Brain microvascular endothelial cell (primary cell): ENCODE measurements around the gene VASH2.

ENCODE experiments used
- DNase-seq: peaks from one replicate; pipeline ENCODE4 v3.0.0-alpha.2; 2020
- H3K27ac ChIP-seq: fragments of 250-450 bp; sonication (Bioruptor Pico); 2 replicates; pipeline ENCODE4 v1.5.1; 2020; ENCODE audit warnings: mild to moderate bottlenecking, moderate library complexity
- H3K27me3 ChIP-seq: fragments of 250-450 bp; sonication (Bioruptor Pico); replicated peaks from 2 replicates; pipeline ENCODE4 v1.5.1; 2020; ENCODE audit warnings: mild to moderate bottlenecking
- H3K36me3 ChIP-seq: fragments of 250-450 bp; sonication (Bioruptor Pico); replicated peaks from 2 replicates; pipeline ENCODE4 v1.5.1; 2020; ENCODE audit warnings: mild to moderate bottlenecking
- H3K4me3 ChIP-seq: 2 replicates; pipeline ENCODE4 v1.5.1; 2011; ENCODE audit warnings: low read depth, mild to moderate bottlenecking, control low read depth, low read length, moderate library complexity
- CTCF ChIP-seq: IDR thresholded peaks from 2 replicates; pipeline ENCODE4 v1.5.1; 2011; ENCODE audit warnings: low read depth, mild to moderate bottlenecking, moderate library complexity, low read length, control low read depth, inconsistent platforms; ENCODE audit errors: missing control alignments
- in situ Hi-C: cut with HindIII; loops from 2 replicates; pipeline ENCODE4 v1.10.0; 2017; ENCODE audit warnings: low sequenced_read_pairs, low pct_ligation_motif_present

The VASH2 gene

GRCh38 chr1:212975111-212975918 is 25.0 kb downstream of the VASH2 start:
- H3K36me3 ChIP-seq = no peaks in the 10 kb centered on the region
- no peak overlapping the region for H3K4me3 ChIP-seq
- H3K27me3 ChIP-seq = no peaks in the 10 kb centered on the region
- in situ Hi-C loops = no loop called here
- DNase-seq = no peak
- no peak overlapping the region for H3K27ac ChIP-seq
- TF ChIP-seq CTCF = no peak

- TF ChIP-seq CTCF = no peak
- H3K4me3 ChIP-seq = no peak overlapping the region
- no peaks in the 10 kb centered on the region for H3K27me3 ChIP-seq
- no peaks in the 10 kb centered on the region for H3K36me3 ChIP-seq
- no peak overlapping the region for H3K27ac ChIP-seq
- in situ Hi-C loops = no loop called here
- DNase-seq = no peak
Measured at GRCh38 chr1:212976586-212976985, 26.2 kb downstream of the VASH2 start.

- DNase-seq = no peak
- no peak for TF ChIP-seq CTCF
- Histone ChIP-seq H3K27ac (no peak overlapping the region), H3K27me3 (no peaks in the 10 kb centered on the region), H3K36me3 (no peaks in the 10 kb centered on the region), H3K4me3 (no peak overlapping the region)
- in situ Hi-C loops = no loop called here
Measured at GRCh38 chr1:212977781-212978645, 27.7 kb downstream of the VASH2 start.

- Histone ChIP-seq H3K36me3 (no peaks in the 10 kb centered on the region), H3K27me3 (no peaks in the 10 kb centered on the region), H3K27ac (no peak overlapping the region), H3K4me3 (no peak overlapping the region)
- TF ChIP-seq CTCF = no peak
- in situ Hi-C loops = no loop called here
- DNase-seq = no peak
Measured at GRCh38 chr1:212979340-212980122, 29.2 kb downstream of the VASH2 start.

- DNase-seq = peak; percentile 29
- in situ Hi-C loops = no loop called here
Measured at GRCh38 chr1:212980123-212980785, 29.9 kb downstream of the VASH2 start.

More at GRCh38 chr1:212980123-212980785, 29.9 kb downstream of the VASH2 start:
- Histone ChIP-seq H3K4me3 (no peak overlapping the region), H3K27me3 (no peaks in the 10 kb centered on the region), H3K27ac (no peak overlapping the region), H3K36me3 (no peaks in the 10 kb centered on the region)
- peak; percentile 16 for TF ChIP-seq CTCF
